CD4-positive, alpha-beta memory T cell (primary cell): ENCODE results near the gene PRH1. TPM values are rescaled to one million over a fixed set of nuclear protein-coding genes. Genes with fewer than 3 reads are reported as not detected.
A peak's percentile ranks its signal among the peaks of the same experiment; 100 is the strongest.

Source experiments
- CTCF ChIA-PET: fragments of 350-600 bp; sonication (Branson Sonifier 250); formaldehyde crosslinking; loops from one replicate; lab custom pipeline; 2021; ENCODE audit warnings: inconsistent platforms; ENCODE audit not compliant: partially characterized antibody; lab: Charles Lee
- POLR2A ChIA-PET: fragments of 350-600 bp; sonication (Branson Sonifier 250); formaldehyde crosslinking; loops from one replicate; lab custom pipeline; 2021; ENCODE audit not compliant: partially characterized antibody; lab: Charles Lee
- DNase-seq, 5 donors: peaks; one replicate each; pipeline versions ENCODE4 v3.0.0 to v3.0.0-alpha.2; 2020 to 2022; ENCODE audit warnings: mixed read lengths in 1 of 5
- H3K27ac ChIP-seq: one replicate; pipeline ENCODE4 v1.7.0; 2013; ENCODE audit warnings: low read depth, low read length
- H3K27me3 ChIP-seq: 2 replicates; pipeline ENCODE4 v1.7.0; 2013; ENCODE audit warnings: mild to moderate bottlenecking, low read length, moderate library complexity; ENCODE audit not compliant: insufficient read depth
- H3K36me3 ChIP-seq: 2 replicates; pipeline ENCODE4 v1.7.0; 2013; ENCODE audit warnings: mild to moderate bottlenecking, low read length, moderate library complexity; ENCODE audit not compliant: insufficient read depth
- H3K4me1 ChIP-seq: 2 replicates; pipeline ENCODE4 v1.7.0; 2013; ENCODE audit warnings: mild to moderate bottlenecking, low read length, moderate library complexity; ENCODE audit not compliant: insufficient read depth
- H3K4me3 ChIP-seq, 2 donors: one replicate each; pipeline ENCODE4 v1.7.0; 2013; ENCODE audit warnings: low read length in 2 of 2, mild to moderate bottlenecking in 1 of 2
- H3K9me3 ChIP-seq, 2 donors: one replicate each; pipeline ENCODE4 v1.7.0; 2013; ENCODE audit warnings: low read length in 2 of 2, control low read depth in 1 of 2; ENCODE audit not compliant: control insufficient read depth in 1 of 2
- H3K27ac Mint-ChIP-seq, 7 donors: one replicate each; pipeline ENCODE4 v1.8.0; 2020 to 2021; ENCODE audit warnings: mixed read lengths in 7 of 7, mild to moderate bottlenecking in 6 of 7, inconsistent platforms in 3 of 7, moderate library complexity in 3 of 7
- H3K27me3 Mint-ChIP-seq, 2 donors: one replicate each; pipeline ENCODE4 v1.8.0; 2020 to 2021; ENCODE audit warnings: mixed read lengths in 2 of 2
- H3K36me3 Mint-ChIP-seq, 2 donors: one replicate each; pipeline ENCODE4 v1.8.0; 2020 to 2021; ENCODE audit warnings: mixed read lengths in 2 of 2, inconsistent platforms in 1 of 2, mild to moderate bottlenecking in 1 of 2
- H3K4me1 Mint-ChIP-seq, 4 donors: one replicate each; pipeline ENCODE4 v1.8.0; 2020 to 2021; ENCODE audit warnings: mixed read lengths in 4 of 4, mild to moderate bottlenecking in 1 of 4
- H3K4me3 Mint-ChIP-seq, 8 donors: one replicate each; pipeline ENCODE4 v1.8.0; 2020 to 2021; ENCODE audit warnings: mixed read lengths in 8 of 8, mild to moderate bottlenecking in 7 of 8, moderate library complexity in 6 of 8, inconsistent platforms in 3 of 8
- H3K9me3 Mint-ChIP-seq, 8 donors: one replicate each; pipeline ENCODE4 v1.8.0; 2020 to 2021; ENCODE audit warnings: mixed read lengths in 8 of 8, mild to moderate bottlenecking in 5 of 8, inconsistent platforms in 3 of 8, moderate library complexity in 1 of 8
- intact Hi-C: fragments of 100-400 bp; cut with micrococcal nuclease; formaldehyde crosslinking; loops from one replicate; pipeline ENCODE4 v1.15.1; 2023
- polyA plus RNA-seq, 2 donors: library from polyadenylated mRNA; unstranded; fragments of 300-500 nt; fragmentation: Illumina TruSeq; gene quantifications; one replicate each; pipeline ENCODE4 v1.2.3, GENCODE V29; 2021
- total RNA-seq, 2 experiments: library from RNA; stranded (reverse); gene quantifications; one replicate each; pipeline ENCODE4 v1.2.3, GENCODE V29; 2021

The PRH1 gene
- total and polyA plus RNA-seq, 4 experiments from 2014 or later = 1.2 to 18.0 (median 14.3) TPM

GRCh38 chr12:10901427-10901826 lies 17.4 kb upstream of the PRH1 start:
- Mint-ChIP-seq H3K4me3 (no peak overlapping the region), H3K4me1 (peaks cover 0 to 2% (median under 1%) of the 10 kb centered on the region in 4 donors), H3K9me3 (peaks cover 0 to 44% (median 37%) of the 10 kb centered on the region in 8 donors), H3K27me3 (no peaks in the 10 kb centered on the region), H3K27ac (no peak overlapping the region), H3K36me3 (peaks cover 27 to 71% of the 10 kb centered on the region in 2 donors)
- intact Hi-C loops = no loop called here
- DNase-seq = no peak
- H3K4me1 ChIP-seq = no peaks in the 10 kb centered on the region
- H3K9me3 ChIP-seq = peaks cover 0 to 10% of the 10 kb centered on the region in 2 donors
- H3K27me3 ChIP-seq = no peaks in the 10 kb centered on the region
- POLR2A ChIA-PET = no interaction called here
- H3K27ac ChIP-seq = no peak overlapping the region
- no peak overlapping the region for H3K4me3 ChIP-seq
- CTCF ChIA-PET = no interaction called here
- H3K36me3 ChIP-seq = no peaks in the 10 kb centered on the region

- no peak overlapping the region for H3K27ac Mint-ChIP-seq
- Histone ChIP-seq H3K4me3 (no peak overlapping the region), H3K9me3 (peaks cover 0 to 10% of the 10 kb centered on the region in 2 donors), H3K27ac (no peak overlapping the region), H3K36me3 (no peaks in the 10 kb centered on the region), H3K4me1 (no peaks in the 10 kb centered on the region), H3K27me3 (no peaks in the 10 kb centered on the region)
- no peaks in the 10 kb centered on the region for H3K27me3 Mint-ChIP-seq
- no peak overlapping the region for H3K4me3 Mint-ChIP-seq
- intact Hi-C loops = no loop called here
- peak in 1 of 5 donors; percentile 11 for DNase-seq
- H3K9me3 Mint-ChIP-seq = peaks cover 0 to 44% (median 35%) of the 10 kb centered on the region in 8 donors
- POLR2A ChIA-PET = no interaction called here
- peaks cover 0 to 2% (median under 1%) of the 10 kb centered on the region in 4 donors for H3K4me1 Mint-ChIP-seq
- peaks cover 27 to 68% of the 10 kb centered on the region in 2 donors for H3K36me3 Mint-ChIP-seq
- CTCF ChIA-PET = no interaction called here
These were observed 16.9 kb upstream of the PRH1 start for GRCh38 chr12:10900972-10901371.

- Mint-ChIP-seq H3K9me3 (peaks cover 0 to 40% (median 33%) of the 10 kb centered on the region in 8 donors), H3K27me3 (no peaks in the 10 kb centered on the region), H3K4me1 (peaks cover 0 to 2% (median under 1%) of the 10 kb centered on the region in 4 donors), H3K36me3 (peaks cover 25 to 65% of the 10 kb centered on the region in 2 donors), H3K4me3 (no peak overlapping the region), H3K27ac (no peak overlapping the region)
- POLR2A ChIA-PET = no interaction called here
- DNase-seq = peak in 1 of 5 donors; percentile 31
- intact Hi-C loops = no loop called here
- CTCF ChIA-PET = no interaction called here
- Histone ChIP-seq H3K27ac (no peak overlapping the region), H3K4me3 (no peak overlapping the region), H3K27me3 (no peaks in the 10 kb centered on the region), H3K36me3 (no peaks in the 10 kb centered on the region), H3K9me3 (peaks cover 0 to 10% of the 10 kb centered on the region in 2 donors), H3K4me1 (no peaks in the 10 kb centered on the region)
These were observed 16.5 kb upstream of the PRH1 start for GRCh38 chr12:10900530-10900929.

DNA sequence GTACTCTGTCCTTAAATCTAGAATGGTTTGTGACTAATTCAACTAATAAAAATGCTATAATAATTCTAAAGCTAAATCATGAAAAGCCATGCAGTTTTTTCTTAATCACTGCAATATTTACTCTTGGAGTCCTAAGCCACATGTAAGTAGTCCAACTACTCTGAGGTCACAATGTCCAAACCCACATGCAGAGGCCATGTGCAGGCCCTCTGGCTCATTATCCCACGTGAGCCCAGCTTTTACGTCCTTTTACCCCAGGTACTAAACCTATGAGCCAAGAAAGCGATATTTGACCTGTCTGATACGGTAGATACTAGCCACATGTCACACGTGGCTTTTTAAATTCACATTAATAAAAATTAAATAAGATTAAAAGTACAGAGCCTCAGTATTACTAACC lies 12.8 kb upstream of the PRH1 start:
- Mint-ChIP-seq H3K4me3 (no peak overlapping the region), H3K9me3 (peaks cover 0 to 8% (median 3%) of the 10 kb centered on the region in 8 donors), H3K36me3 (peaks cover 17 to 58% of the 10 kb centered on the region in 2 donors), H3K4me1 (peaks cover 0 to 2% (median under 1%) of the 10 kb centered on the region in 4 donors), H3K27ac (no peak overlapping the region), H3K27me3 (no peaks in the 10 kb centered on the region)
- Histone ChIP-seq H3K4me1 (no peaks in the 10 kb centered on the region), H3K27me3 (no peaks in the 10 kb centered on the region), H3K27ac (no peak overlapping the region), H3K36me3 (no peaks in the 10 kb centered on the region), H3K4me3 (no peak overlapping the region), H3K9me3 (no peaks in the 10 kb centered on the region)
- intact Hi-C loops = no loop called here
- CTCF ChIA-PET = no interaction called here
- POLR2A ChIA-PET = no interaction called here
- no peak for DNase-seq

DNA sequence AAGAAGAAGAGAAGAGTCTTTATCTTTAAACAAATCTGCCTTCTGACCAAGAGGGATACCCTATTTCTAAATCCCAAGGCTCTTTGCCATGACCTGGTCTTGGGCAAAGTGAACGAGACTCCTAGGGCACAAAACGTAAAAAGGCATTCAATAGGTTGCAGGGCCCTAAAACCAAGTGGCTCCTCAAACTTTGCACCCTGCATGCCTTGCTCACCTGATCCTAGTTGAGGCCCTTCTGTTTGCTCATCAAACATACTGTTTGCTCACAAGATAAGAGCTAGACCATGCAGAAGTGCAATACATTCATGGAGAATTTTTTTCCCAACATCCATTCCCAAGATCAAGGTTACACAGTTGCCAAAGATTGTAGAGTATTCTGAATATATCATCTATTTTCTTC lies 7.9 kb upstream of the PRH1 start:
- Mint-ChIP-seq H3K4me3 (no peak overlapping the region), H3K4me1 (no peaks in the 10 kb centered on the region), H3K36me3 (peaks cover 16 to 52% of the 10 kb centered on the region in 2 donors), H3K27me3 (no peaks in the 10 kb centered on the region), H3K27ac (peak overlapping the region in 2 of 7 donors; percentile 29 to 38), H3K9me3 (no peaks in the 10 kb centered on the region)
- CTCF ChIA-PET = interaction anchor here (0.8 kb wide), 1 partner anchor 18 kb away, joined by 3 read pairs; no protein-coding TSS in a partner anchor
- DNase-seq = no peak
- H3K27me3 ChIP-seq = no peaks in the 10 kb centered on the region
- intact Hi-C loops = no loop called here
- no peaks in the 10 kb centered on the region for H3K4me1 ChIP-seq
- H3K4me3 ChIP-seq = no peak overlapping the region
- POLR2A ChIA-PET = no interaction called here
- H3K36me3 ChIP-seq = no peaks in the 10 kb centered on the region
- no peak overlapping the region for H3K27ac ChIP-seq
- H3K9me3 ChIP-seq = no peaks in the 10 kb centered on the region

- H3K27me3 Mint-ChIP-seq = no peaks in the 10 kb centered on the region
- H3K9me3 Mint-ChIP-seq = peaks cover 0 to 2% (median 0%) of the 10 kb centered on the region in 8 donors
- DNase-seq = no peak
- Histone ChIP-seq H3K4me1 (no peaks in the 10 kb centered on the region), H3K27ac (no peak overlapping the region), H3K36me3 (no peaks in the 10 kb centered on the region), H3K9me3 (no peaks in the 10 kb centered on the region), H3K27me3 (no peaks in the 10 kb centered on the region), H3K4me3 (no peak overlapping the region)
- no peak overlapping the region for H3K4me3 Mint-ChIP-seq
- intact Hi-C loops = no loop called here
- no peaks in the 10 kb centered on the region for H3K4me1 Mint-ChIP-seq
- POLR2A ChIA-PET = no interaction called here
- peaks cover 8 to 56% of the 10 kb centered on the region in 2 donors for H3K36me3 Mint-ChIP-seq
- CTCF ChIA-PET = no interaction called here
- H3K27ac Mint-ChIP-seq = no peak overlapping the region
These were observed 5.2 kb upstream of the PRH1 start for GRCh38 chr12:10889226-10889625.

DNA sequence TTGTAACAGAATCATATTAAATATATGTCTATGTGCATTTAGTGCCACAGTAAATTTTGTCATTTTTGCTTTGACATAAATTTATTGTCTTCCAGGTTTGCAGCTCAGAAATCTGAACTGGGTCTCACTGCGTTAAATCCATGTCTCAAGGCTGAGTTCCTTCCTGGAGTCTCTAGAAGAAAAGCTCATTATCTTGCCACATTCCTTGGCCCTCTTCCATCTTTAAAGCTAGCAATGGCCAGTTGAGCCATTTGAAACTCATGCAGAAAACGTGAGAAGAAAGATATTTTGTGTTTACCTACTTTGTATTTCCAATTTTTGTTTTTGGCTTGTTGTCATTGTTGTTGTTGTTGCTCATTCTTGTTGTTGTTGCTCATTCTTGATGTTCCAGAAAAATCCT lies 10.7 kb downstream of the PRH1 start:
- Histone ChIP-seq H3K27ac (no peak overlapping the region), H3K27me3 (no peaks in the 10 kb centered on the region), H3K9me3 (no peaks in the 10 kb centered on the region), H3K4me1 (no peaks in the 10 kb centered on the region), H3K4me3 (no peak overlapping the region), H3K36me3 (no peaks in the 10 kb centered on the region)
- CTCF ChIA-PET = interaction anchor here (1.2 kb wide), 1 partner anchor 18 kb away, joined by 3 read pairs; no protein-coding TSS in a partner anchor
- Mint-ChIP-seq H3K4me3 (no peak overlapping the region), H3K27me3 (no peaks in the 10 kb centered on the region), H3K36me3 (peaks cover 20 to 52% of the 10 kb centered on the region in 2 donors), H3K9me3 (peaks cover 0 to 10% (median under 1%) of the 10 kb centered on the region in 8 donors), H3K27ac (no peak overlapping the region), H3K4me1 (no peaks in the 10 kb centered on the region)
- DNase-seq = no peak
- POLR2A ChIA-PET = no interaction called here
- intact Hi-C loops = no loop called here
